GM21576 (cell line): ENCODE results near the gene ATRN.
"Not testable (repeated sequence)": the region's sequence is repeated elsewhere in the genome, so short reads cannot be mapped to it uniquely, and the experiment has no call there.

Experiments
- ATAC-seq: cut with Tn5 transposase; IDR thresholded peaks from one replicate; pipeline ENCODE4 v1.9.1; 2021; ENCODE audit warnings: mild to moderate bottlenecking, moderate library complexity; ENCODE audit not compliant: unreplicated experiment

ATRN gene

DNA sequence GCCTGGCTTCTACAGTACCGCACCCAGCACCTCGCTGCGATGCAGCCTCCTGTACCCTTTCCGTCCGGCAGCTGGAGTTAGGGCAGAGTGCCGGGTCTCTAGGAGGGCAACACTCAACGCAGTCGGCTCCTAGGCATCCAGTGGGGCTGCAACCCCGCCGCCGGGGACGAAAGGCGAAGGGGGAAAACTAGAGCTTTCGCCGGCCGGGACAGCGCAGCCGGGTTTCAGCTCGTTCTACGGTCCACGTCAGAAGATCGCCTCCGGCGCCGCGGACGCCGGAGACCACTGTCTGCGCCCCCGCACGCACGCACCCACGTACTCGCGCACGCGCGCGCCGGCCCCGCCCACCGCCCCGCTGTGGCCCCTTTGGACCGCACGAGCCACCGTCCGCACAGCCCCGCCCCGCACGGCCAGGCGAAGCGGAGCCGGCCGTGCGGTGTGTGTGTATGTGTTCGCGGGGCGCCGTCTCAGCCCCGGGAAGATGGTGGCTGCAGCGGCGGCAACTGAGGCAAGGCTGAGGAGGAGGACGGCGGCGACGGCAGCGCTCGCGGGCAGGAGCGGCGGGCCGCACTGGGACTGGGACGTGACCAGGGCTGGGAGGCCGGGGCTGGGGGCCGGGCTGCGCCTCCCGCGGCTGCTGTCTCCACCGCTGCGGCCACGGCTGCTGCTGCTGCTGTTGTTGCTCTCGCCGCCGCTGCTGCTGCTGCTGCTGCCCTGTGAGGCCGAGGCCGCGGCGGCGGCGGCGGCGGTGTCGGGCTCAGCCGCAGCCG lies at the start of gene ATRN:
Gene ATRN (plus strand): TSS at position 392 of the 770 bp plus-strand sequence. CDS start 90 bp downstream, at position 482.
- peak; percentile 71 for ATAC-seq

DNA sequence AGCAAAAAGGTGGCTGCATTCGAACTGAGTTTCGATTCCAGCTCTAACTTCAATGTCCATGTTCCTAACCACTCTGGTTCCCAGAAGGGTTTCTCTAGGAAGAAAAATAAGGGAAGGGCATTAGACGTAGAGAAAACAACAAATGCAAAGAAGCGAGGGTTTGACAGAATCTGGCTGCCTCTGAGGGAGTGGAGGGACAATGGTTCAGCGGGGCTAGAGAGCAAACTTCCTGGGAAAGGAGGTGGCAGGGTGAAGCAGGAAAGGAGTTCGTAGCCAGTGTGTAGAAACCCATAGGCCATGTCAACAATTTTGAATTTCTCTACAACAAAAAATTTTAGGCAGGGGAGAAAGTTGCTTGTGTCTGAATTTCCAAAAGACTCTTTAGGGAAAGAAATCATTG lies 48.8 kb upstream of the ATRN start:
- ATAC-seq: no peak

DNA sequence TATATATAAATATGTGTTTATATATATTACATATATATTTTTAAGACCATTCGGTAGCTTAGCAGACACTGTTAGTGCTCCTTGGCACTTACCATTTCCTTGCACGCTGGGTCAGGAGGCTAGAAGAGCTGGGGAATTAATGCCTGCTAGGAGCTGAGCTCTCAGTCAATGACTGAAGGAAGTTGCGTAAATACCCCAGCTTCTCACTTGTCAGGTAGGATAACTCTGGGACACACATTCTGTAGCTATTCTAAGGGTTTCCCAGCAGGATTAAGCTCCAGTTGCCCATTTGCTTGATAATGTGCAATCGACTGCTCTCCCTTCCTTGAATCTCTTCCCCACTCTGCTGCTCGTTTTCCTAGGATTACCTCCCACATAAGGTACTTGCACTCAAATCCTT lies 47.7 kb upstream of the ATRN start:
- no peak for ATAC-seq

GRCh38 chr20:3426766-3427165 lies 44.1 kb upstream of the ATRN start:
- not testable (repeated sequence) for ATAC-seq

GRCh38 chr20:3430376-3431069 lies 40.3 kb upstream of the ATRN start:
- peak; percentile 83 for ATAC-seq

DNA sequence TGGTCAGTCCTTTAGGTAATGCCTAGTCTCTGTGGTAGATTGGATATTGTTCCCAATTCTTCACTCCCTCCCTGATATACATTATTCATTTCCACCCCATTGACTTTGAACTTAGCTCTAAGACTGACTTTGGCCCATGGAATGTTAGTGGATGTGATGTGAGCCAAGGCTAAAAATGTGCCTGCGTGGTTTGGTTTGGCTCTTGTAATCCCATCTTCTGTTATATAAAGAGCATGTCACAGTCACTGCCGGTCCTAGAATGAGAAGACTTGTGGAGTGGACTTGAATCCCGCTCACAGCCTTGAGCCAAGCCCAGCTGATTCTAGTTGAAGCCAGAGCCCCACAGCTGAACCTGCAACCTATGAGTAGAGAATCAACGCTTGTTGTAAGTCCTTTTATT lies 39.7 kb upstream of the ATRN start:
- ATAC-seq: no peak

- ATAC-seq: no peak
Measured at GRCh38 chr20:3432844-3433243, 38.0 kb upstream of the ATRN start.

- no peak for ATAC-seq
Measured at GRCh38 chr20:3433744-3434143, 37.1 kb upstream of the ATRN start.

DNA sequence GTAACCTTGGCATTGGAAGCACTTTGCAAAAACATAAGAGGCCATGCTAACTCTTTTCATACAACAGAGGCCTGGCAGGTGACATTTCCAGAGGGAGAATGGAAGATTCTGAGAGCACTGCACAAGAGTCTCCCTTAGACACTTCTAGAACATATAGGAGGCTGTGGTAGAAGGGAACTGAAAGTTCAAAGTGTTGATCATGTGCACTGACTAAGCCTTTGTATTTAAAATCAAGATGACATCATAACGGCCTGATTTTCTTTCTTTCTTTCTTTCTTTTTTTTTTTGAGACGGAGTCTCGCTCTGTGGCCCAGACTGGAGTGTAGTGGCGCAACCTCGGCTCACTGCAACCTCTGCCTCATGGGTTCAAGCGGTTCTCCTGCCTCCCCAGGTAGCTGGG lies 36.6 kb upstream of the ATRN start:
- ATAC-seq: no peak

GRCh38 chr20:3436864-3437574 lies 33.8 kb upstream of the ATRN start:
- no peak for ATAC-seq

GRCh38 chr20:3446779-3447178 lies 24.0 kb upstream of the ATRN start:
- no peak for ATAC-seq

- ATAC-seq: no peak
Measured at GRCh38 chr20:3447321-3447720, 23.5 kb upstream of the ATRN start.

DNA sequence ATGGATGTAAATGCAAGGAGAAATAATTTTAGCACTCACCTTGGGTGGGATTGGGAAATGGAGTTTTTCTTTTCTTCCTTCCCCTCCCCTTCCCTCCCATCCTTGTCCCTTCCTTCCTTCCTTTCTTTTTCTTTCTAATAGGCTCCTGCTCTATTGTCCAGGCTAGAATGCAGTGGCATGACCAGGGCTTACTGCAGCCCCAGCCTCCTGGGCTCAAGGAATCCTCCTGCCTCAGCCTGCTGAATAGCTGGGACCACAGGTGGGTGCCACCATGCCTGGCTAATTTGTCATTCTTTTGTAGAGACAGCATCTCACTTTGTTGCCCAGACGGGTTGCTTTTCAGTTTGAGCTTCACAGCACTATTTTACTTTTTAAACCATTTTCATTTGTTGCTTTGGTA lies 21.5 kb upstream of the ATRN start:
- ATAC-seq: no peak

- ATAC-seq: no peak
Measured at GRCh38 chr20:3452136-3452535, 18.7 kb upstream of the ATRN start.

DNA sequence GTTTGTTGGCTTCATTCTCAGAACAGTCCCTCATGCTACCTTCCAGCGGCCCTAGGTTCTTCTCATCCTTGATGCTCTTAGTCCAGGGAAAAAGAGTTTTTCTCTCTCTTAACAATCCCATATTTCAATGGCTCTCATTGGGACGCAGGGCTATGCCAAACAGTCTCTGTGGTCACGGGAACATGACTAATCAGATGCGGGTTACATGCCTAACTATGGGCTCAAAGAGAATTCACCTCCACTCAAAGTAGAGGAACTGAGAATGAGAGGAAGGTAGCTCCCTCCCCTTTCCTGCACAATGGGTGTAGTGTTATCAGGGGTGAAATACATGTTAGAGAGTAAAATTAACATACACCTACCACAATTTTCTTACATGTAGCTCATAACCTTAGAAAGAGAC lies 18.1 kb upstream of the ATRN start:
- ATAC-seq: no peak

- no peak for ATAC-seq
Measured at GRCh38 chr20:3454831-3455230, 16.0 kb upstream of the ATRN start.

GRCh38 chr20:3456648-3457047 lies 14.2 kb upstream of the ATRN start:
- no peak for ATAC-seq

GRCh38 chr20:3459881-3460307 lies 10.9 kb upstream of the ATRN start:
- ATAC-seq: no peak

DNA sequence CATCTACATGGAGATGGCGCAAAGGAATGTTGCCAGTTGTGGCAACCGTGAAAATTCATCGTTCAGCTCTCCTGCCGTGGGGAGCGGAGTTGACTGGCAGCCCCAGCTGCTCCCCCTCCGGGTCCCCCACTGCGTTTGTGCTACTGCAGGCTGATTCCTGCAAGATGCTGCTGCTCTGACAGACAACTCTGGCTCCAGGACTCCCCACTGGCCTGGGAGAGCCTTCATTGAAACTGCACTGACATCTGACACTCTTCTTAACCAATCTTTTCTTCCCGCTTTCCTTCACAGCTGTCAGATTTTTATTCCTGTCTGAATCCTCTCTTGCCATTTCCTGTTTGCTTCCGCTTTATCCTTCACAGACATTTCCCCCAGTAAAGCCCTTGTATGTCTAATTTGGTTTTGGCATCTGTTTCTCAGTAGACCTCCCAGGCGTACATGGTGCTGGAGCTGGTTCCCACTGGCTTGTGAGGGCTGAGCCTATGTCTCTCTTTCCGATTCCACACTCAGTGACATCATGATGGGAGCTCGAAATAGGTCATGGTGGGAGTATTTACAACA lies 9.5 kb upstream of the ATRN start:
- no peak for ATAC-seq

GRCh38 chr20:3461911-3462677 lies 8.7 kb upstream of the ATRN start:
- no peak for ATAC-seq

DNA sequence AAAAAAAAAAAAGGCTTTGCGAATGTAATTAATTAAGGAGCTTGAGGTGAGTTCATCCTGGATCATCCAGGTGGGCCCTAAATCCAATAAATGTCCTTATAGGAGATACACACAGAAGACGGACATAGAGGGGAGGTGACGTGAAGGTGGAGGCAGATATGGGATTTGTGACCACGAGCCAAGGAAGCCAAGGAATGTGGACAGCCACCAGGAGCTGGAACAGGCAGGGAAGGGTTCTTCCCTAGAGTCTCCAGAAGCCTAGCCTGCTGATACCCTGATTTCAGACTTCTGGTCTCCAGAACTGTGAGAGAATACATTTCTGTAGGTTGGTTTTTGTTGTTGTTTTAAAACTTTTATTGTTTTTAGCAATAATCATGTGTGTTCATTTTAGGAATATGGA lies 6.7 kb upstream of the ATRN start:
- no peak for ATAC-seq
